NCI-H1930 (cell line): Measurements from ENCODE around the gene DNAH11.
A peak's percentile ranks its signal among the peaks of the same experiment; 100 is the strongest.

Source experiments
- DNase-seq, 2 experiments: peaks; one replicate each; lab custom pipeline; 2025; lab: John Stamatoyannopoulos, UW

The DNAH11 gene

DNA sequence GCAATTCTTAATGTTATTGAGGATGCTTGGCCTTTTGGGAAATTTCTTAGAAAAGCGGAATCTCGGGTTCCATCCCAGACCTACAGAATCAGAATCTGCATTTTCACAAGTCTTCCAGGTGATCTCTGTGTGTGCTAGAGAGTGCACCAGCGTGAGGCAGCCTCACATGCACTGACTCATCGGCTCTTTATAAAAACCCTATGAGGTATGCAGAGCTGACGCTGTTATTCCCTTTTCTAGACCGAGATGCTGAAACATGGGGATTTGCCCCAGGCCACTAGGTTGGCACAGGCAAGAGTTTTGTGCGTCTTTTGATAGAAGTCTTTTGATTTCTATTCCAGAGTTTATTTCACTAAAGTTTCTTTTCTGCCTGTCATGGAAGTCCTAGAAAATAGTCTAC, 341.7 kb downstream of the DNAH11 start:
- no peak for DNase-seq

DNA sequence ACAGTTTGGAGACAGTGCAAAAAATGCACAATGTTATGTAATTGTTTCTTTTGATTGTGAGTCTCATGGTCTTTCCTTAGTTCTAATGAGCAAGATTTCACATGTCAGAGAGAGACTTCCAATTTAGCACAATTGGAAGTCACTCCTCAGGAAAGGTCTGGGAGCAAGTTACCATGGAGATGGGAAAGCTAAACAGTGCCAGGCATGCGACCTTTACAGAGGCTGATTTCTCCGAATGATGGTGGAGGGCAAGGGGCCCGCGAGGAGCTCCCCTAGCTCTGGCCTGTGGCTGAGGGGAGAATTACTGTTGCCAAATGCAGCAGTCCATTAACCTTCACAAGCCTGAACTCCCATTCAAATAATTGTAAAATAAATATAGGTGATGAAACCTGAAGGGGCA, 343.6 kb downstream of the DNAH11 start:
- DNase-seq, result no peak

DNA sequence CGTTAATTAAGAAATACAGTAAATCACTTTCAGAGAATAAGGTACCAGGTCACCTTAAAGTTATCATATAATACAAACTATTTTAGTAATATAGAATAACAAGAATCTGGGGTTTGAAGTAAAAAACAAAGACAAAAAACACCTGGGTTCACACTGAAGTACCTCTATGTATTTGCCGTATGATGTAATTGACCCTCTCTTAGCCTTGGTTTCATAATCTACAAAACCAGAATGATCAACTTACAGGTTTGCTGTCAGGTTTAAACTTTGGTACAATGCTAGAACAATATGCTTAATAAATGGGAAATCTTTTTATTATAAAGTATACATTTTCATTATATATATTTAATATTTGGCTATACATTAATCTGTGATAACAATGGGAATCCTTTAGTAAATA, 344.5 kb downstream of the DNAH11 start:
- DNase-seq, result no peak

DNA sequence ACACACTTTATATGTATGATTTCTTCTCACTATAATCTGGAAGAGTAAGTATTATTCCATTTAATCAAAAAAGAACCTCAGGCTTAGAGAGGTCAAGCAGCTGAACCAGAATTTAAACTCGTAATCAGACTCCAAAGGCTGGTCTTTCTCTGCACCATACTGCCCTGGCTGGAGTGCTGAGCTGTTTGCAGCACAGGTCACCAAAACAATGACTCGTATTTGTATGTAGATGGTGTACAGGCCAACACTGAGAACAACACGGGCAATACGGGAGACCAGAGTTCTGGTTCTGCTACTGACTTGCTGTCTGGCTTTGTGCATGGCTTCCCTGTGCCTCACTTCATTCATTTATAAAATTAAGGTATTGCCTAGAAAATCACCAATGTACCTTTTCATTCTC, 344.9 kb downstream of the DNAH11 start:
- DNase-seq, result no peak

DNA sequence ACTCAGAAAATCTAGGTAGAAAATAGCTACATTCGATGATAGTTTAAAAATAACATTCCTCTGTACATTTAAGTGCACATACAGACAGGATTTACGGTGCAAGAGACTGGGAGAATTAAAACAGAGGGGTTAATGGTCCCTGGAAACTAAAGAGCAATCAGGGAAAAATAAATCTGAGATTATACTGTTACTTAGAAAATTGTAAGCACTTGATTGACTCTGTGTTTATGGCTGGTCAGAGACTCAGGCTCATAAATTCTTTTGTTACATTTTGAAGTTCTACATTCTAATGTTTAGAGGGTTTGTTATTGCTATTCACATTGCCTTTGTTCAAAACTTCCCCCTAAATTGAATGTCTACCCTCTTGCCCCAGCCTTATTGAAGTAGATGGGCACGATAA, 348.5 kb downstream of the DNAH11 start:
- DNase-seq, result no peak

DNA sequence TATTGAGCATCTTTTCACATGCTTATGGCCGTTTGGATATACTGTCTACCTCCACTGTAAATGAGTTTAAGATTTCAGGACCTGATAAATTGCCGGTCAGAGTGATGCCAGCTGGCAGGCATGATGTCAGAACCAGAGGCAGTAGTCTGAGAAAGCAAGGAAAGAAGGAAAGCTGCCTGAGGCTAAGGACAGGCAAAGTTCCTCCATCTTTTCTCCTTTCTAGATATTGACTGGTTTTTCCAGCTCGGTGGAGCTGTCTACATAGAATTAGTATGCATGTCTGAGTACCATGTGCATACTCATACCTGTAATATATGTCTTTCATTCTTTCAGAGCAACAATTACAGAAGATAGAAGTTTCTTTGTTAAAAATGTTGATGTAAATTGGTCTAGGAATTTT, 350.6 kb downstream of the DNAH11 start:
- DNase-seq, result no peak

DNA sequence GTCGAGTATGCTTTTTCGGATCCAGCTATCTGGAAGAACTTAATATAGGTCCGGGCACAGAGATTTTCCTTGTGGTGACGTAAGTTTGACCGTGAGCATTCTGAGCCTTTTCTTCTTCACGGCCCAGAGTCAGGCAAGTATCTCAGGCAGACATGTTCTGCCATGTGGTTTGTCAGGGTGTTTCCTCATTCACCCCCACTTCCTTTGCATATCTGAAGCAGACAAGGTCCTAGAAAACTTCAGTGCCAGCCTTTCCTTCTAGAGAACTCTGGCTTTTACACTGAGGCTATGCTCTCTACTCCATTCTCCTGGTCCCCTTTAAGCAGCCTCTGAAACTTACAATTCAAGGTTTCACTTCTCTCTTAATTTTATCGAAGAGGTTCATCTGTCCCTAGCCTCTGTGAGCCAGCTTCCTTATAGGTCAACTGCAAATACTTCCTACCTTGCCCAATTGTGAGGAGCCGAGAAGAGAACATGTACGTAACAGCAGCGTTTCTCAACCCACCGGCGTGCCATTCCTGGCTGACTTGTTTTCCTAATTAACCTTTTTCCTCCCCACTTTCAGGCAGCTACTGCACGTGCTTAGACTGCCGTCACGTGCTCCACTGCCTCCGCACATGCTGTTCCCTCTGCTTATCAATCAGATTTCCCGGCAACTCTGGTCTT, 355.6 kb downstream of the DNAH11 start:
- no peak for DNase-seq

DNA sequence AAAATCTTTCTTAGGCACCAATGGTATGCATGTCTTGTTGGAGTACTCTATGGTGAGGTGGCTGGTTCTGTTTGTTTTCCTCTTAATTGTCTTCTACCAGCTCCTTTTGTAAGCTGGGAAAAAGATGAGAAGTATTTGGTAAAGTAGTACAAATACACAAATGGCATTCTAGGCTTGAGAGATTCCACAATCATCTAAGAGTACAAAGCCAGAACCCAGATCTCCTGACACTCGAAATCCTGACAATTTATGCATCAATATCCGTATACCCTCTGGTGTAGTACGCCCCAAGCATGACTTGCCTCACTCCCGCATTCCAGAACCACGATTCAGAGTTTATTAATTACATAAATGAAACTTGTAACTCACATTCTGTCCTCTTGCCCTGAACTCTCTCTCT, 359.4 kb downstream of the DNAH11 start:
- DNase-seq, result no peak

DNA sequence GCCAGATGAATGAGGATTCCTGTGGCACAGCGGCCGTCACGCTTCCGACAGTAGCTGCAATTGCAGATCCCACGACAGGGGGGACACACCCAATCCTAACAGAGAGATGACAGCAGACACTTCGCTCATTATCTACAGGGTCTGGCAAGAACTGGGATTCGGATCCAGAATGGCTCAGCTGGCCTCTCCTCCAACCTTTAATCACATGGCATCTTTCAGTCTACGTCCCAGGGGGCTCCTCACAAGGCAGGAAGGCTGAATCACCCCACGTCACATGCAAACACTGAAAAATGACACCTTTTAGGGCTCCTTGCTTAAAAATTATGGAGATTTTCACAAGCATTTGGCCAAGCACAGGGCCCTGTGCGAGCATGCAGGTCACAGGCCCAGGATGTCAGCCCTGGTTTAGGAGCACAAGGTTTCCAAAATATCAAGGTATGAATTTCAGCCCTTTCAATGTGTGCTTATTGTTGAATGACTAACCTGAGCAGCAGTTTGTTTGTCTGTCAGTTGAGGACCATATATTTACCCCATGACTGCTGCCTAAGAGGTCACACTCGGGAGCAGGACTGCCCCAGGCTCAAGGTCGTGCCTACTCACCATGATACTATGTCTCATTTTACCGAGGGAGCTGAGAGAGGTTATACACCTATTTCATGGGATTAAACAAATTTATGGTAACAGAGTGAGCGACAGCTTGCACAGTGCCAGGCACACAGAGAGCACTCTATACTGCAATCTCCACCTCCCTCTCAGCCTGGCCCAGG, 360.4 kb downstream of the DNAH11 start:
- DNase-seq, result no peak

DNA sequence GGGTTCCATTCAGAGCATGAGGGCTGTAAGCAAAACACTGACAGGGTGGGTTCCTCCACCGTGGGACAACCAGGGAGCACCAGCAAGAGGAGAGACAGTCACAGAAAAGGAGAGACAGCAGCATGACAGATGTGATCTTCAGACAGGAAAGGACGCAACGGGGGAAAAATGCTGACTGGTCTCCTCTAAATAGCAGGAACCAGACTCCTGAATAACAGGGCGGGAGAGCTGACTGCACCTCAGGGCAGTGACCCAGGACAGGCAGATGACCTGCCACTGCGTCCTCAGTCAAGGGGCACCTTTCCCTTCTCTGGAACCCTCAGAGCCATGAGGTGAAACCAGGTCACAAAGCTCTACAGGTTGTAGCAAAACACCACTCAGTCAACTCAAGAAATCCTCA, 365.9 kb downstream of the DNAH11 start:
- no peak for DNase-seq

DNA sequence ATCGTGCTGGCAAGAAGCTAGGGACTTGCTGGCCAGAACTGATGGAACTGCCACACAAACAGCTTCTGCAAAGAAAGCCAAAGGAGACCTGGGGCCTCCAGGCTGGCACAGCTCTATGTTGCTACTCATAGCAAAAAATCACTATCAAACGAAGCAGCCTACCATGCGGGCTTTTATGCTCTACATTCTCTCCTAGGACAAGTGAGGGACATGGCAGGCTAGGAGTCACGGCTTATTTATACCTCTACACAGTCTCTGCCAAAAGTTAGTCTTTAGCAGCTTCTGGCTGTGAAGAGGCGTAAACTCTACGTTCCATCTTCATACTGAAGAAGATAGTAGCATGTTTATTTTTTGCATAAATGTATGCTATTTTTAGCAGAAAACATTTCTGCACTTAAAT, 367.4 kb downstream of the DNAH11 start:
- DNase-seq, result no peak

DNA sequence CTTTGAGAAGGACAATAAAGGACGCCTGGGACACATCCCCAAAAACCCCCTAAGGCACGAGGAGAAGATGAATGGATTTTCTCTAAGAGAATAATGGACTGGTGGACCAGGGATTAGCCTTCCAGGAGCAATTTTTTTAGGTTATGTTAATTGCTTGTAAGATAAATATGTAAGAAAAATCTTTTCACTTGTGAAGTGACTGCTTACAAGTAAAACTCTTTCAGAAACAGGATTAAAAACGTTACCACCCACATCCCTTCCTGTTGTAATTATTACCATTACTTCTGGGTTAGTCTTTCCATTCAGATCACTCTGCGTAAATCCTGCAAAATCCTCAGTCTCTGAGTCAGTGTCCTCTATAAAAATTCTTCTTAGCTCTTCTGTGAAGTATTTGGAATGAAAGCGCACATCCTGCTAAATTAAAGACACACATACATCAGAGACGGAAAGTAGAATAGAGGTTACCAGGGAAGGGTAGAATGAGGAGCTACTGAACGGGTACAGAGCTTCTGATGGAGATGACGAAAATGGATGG, 368.6 kb downstream of the DNAH11 start:
- DNase-seq, result no peak

DNA sequence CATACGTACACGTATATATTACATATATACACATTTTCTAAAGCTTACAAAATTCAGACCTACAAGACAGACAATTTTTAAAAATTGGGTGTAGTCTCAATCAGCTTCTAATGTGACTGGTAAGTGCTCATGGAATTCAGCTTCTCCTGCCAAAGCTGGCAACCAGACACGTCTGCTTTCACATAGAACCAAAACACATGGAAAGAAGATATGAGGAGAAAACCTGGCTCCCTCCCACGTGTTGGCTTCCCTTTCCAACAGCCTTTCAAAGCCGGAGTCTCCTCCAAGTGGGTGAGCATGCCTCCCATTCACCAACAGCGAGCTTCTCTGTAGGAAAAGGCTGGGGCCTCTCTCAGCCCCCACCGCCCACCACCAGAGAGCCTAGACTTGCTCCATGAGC, 369.5 kb downstream of the DNAH11 start:
- no peak for DNase-seq

DNA sequence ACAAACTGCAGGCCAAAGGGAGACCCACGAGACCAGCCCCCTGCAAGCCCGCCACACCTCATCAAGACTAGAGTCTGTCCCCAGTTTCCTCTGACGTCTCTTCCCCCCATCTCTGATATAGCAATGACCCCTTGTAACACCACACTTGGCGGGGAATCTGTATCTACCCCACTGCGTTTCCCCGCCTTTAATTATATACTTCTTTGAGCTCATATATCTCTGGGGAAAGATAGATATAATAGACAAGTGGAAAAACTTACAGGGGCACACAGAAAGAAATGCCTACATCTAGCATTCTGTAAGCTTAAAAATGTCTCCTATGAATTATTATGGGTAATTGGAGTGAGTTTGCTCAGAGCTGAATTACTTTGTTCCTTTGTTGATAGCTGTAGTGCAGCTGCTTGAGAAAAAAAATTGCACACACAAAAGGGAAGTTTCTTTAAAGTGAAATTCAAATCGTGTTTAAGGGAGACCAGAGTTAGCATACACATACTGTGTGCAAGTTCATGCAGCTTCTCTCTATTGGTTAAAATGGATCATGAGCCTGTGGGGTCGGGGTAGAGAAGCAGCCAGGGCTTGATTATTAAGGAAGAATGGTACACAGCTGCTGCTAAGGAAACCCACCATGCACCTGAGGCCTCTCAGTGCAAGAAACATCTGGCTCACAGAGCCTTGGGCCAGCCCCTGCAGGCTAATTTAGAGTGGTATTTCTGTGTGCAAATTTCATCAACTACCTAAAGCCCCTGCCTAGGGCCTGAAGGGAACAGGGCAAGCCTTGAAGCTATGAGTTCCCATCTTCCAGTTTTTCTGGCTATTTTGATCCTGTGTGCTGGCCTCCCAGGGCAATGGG, 370.3 kb downstream of the DNAH11 start:
- no peak for DNase-seq

DNA sequence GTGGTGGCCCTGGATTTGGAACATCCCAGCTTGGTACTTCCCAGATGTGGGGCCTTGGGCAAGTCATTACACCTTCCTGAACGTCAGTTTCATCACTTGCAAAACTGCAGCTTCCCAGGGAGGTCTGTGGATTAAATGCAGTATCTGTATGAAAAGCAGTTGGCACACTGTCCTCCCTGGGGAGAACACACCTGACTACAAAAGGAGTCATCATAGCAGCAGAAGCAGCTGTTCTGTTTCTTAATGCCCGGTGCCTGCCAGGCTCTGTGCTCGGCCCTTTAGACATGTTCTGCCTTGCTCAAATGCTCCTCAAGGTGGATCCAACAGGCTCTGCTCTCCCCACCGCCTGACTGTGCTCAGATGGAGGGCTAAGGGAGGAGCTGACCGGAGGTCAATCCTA, 371.8 kb downstream of the DNAH11 start:
- DNase-seq, result no peak

DNA sequence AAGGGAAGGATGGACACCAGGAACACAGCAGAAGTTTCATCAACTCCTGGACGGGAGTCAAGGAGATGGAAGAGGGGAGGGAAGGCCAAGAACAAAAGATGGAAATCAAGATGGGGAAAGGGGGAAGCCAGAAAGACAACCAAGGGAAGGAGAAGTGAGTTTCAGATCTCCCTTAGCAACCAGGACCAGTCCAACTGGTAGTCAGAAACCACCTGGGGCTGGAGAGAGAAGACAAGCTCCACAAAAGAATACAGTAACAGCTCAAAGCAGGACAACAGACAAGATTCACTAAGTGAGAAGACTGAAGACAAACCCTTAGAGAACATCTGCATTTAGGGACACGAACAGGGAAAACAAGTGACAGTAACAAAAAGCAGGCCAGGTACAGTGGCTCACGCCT, 372.3 kb downstream of the DNAH11 start:
- no peak for DNase-seq

DNA sequence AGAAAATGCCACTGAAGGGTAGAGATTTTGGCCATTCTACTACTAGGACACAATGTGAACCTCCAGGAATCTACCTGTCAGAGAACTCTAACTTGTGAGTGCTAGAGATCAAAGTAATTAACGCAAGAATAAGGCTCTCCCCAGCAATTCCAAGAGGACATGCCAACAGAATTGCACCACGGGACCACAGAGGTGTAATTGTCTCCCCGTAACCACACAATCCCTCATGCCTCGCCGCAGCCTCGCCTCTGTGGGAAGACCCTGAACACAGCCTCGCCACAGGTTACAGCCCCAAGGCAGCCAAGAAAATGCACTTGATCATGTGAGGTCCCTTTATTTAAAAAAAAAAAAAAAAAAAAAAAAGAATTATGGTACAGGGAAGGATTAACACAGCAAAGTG, 373.3 kb downstream of the DNAH11 start:
- no peak for DNase-seq

DNA sequence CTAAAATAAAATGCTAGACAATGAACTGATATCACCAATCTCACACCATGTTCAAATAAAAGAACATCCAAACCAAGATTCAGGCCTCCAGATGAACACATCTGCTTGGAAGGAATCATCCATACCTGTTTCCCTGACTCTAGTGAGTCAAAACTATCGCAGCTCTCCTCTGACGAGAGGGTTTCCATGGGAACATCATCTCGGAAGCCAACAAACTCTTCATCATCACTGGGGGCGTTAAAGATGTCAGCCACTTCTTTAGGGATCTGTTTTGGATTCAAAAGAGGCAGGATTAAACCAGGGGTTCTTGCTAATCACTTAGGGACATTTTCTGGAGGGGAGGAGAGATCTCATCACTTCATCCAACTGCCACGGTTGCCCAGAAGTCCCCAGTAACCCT, 373.8 kb downstream of the DNAH11 start:
- no peak for DNase-seq

DNA sequence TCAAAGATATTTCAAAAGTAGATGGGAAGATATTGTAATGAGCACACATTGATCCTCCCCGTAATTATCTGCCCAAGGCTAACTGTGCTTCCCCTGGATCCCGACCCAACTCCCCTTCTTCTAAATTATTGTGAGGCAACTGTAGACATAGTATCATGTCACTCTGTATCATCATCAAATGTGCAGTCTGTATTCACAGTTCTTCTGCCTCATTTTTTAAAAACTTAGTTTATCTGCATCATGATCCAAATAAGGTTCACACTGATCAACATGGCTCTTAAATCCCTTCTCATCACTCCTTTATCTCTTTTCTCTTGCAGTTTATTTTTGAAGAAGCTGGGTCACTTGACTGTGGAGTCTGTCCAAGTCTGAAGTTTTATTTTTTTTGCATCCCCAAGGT, 375.4 kb downstream of the DNAH11 start:
- no peak for DNase-seq

DNA sequence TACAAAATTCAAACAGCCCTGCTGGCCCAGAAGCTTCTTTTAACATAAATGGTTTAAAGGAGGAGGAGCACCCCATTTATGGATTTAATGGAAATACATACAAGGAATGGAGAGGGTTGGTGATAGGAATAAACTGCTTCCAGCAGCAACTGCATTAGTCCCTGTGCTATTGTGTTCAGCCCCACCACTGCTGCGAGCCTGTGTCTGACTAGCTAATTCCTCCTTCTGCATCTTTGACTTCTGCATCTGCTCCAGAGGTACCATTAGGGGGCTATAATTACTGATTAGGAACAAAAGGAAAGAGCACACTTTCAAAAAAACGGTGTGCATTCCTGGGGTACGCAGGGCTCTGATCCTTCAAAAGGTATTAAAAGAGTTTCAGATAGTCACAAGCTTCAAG, 378.1 kb downstream of the DNAH11 start:
- DNase-seq, result no peak

DNA sequence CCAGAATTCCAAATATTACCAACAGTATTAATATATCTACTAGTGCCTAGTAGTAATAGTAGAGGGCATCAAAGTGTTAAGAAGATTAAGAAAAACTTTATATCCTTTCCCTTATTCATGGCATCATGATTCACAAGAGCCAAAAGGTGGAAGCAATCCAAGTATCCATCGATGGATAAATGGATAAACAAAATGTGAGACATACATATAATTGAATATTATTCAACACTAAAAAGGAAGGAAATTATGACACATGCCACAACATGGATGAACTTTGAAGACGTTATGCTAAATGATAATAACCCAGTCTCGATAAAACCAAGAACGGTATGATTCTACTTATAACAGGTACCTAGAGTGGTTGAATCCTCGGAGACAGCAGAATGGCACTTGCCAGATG, 379.8 kb downstream of the DNAH11 start:
- DNase-seq, result no peak

DNA sequence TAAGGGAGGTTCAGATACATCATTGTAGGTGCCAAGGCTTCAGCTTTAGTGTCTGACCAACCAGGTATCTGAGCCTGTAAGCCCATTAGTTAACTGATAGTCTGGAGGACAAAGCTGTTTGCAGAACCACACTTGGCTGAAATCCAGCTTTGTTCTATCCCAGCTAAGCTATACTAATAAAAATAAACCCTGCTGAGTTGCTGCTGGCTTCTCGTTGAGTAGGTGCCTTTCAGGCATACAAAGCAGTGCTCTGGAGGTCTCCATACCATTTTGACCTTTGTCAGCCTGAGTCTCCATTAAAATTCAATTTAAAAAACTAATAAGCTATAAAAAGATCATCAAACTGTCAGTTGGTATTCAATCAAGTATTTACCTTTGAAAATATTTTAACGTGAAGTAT, 380.8 kb downstream of the DNAH11 start:
- DNase-seq, result peak in 1 of 2 experiments; percentile 34

DNA sequence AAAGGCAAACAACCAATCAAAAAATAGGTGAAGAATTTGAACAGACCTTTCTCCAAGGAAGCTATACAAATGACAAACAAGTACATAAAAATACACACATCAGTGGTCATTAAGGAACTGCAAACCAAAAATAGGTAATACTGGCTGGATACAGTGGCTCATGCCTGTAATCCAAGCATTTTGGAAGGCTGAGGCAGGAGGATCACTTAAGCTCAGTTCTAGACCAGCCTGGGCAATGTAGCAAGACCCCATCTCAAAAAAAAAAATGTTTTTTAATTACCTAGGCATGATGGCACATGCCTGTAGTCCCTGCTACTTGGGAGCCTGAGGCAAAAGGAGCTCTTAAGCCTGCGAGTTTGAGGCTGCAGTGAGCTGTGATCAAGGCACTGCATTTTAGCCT, 383.6 kb downstream of the DNAH11 start:
- no peak for DNase-seq
